GM23248 (cell line): ENCODE results near the gene PLEKHA5. TPM values are rescaled to one million over a fixed set of nuclear protein-coding genes. Genes with fewer than 3 reads are reported as not detected.

Source experiments
- DNase-seq: peaks from one replicate; pipeline ENCODE4 v3.0.0-alpha.2; 2015
- H2AFZ ChIP-seq: fragments of 200-600 bp; sonication (generic); 2 replicates; pipeline ENCODE4 v1.6.1; 2016; ENCODE audit warnings: antibody characterized with exemption
- H3F3A ChIP-seq: fragments of 200-600 bp; sonication (generic); 2 replicates; pipeline ENCODE4 v1.6.1; 2016; ENCODE audit warnings: mild to moderate bottlenecking, antibody characterized with exemption, mixed run types; ENCODE audit not compliant: insufficient read depth
- H3K27ac ChIP-seq: fragments of 200-600 bp; sonication (generic); 2 replicates; pipeline ENCODE4 v1.5.1; 2016; ENCODE audit warnings: mild to moderate bottlenecking
- H3K27me3 ChIP-seq: fragments of 200-600 bp; sonication (generic); replicated peaks from 2 replicates; pipeline ENCODE4 v1.6.1; 2016; ENCODE audit warnings: mild to moderate bottlenecking; ENCODE audit not compliant: insufficient read depth
- H3K36me3 ChIP-seq: fragments of 200-600 bp; sonication (generic); 2 replicates; pipeline ENCODE4 v1.6.1; 2016; ENCODE audit warnings: low read depth, mild to moderate bottlenecking
- H3K4me1 ChIP-seq: fragments of 200-600 bp; sonication (generic); 2 replicates; pipeline ENCODE4 v1.6.1; 2016; ENCODE audit warnings: mild to moderate bottlenecking; ENCODE audit not compliant: insufficient read depth
- H3K4me2 ChIP-seq: fragments of 200-600 bp; sonication (generic); one replicate; pipeline ENCODE4 v1.6.1; 2016; ENCODE audit warnings: mild to moderate bottlenecking; ENCODE audit not compliant: unreplicated experiment
- H3K4me3 ChIP-seq: fragments of 200-600 bp; sonication (generic); 2 replicates; pipeline ENCODE4 v1.5.1; 2016; ENCODE audit warnings: mild to moderate bottlenecking
- H3K79me2 ChIP-seq: fragments of 200-600 bp; sonication (generic); 2 replicates; pipeline ENCODE4 v1.6.1; 2016; ENCODE audit warnings: mild to moderate bottlenecking; ENCODE audit not compliant: insufficient read depth
- H3K9ac ChIP-seq: fragments of 200-600 bp; sonication (generic); 2 replicates; pipeline ENCODE4 v1.6.1; 2016; ENCODE audit warnings: mild to moderate bottlenecking
- H3K9me2 ChIP-seq: fragments of 200-600 bp; sonication (generic); 2 replicates; pipeline ENCODE4 v1.6.1; 2016; ENCODE audit warnings: mixed run types, mild to moderate bottlenecking, moderate library complexity; ENCODE audit not compliant: insufficient read depth
- H3K9me3 ChIP-seq: fragments of 200-600 bp; sonication (generic); one replicate; pipeline ENCODE4 v1.6.1; 2017; ENCODE audit warnings: low read depth
- H4K20me1 ChIP-seq: fragments of 200-600 bp; sonication (generic); 2 replicates; pipeline ENCODE4 v1.6.0; 2016; ENCODE audit not compliant: insufficient read depth
- EZH2 ChIP-seq: fragments of 200-600 bp; sonication (generic); IDR thresholded peaks from 2 replicates; pipeline ENCODE4 v1.6.1; 2018; ENCODE audit warnings: antibody characterized with exemption, mild to moderate bottlenecking; ENCODE audit not compliant: insufficient read depth, poor library complexity, severe bottlenecking
- EZH2phosphoT487 ChIP-seq: fragments of 200-600 bp; sonication (generic); IDR thresholded peaks from 2 replicates; pipeline ENCODE4 v1.6.1; 2018; ENCODE audit warnings: antibody characterized with exemption, moderate library complexity, mild to moderate bottlenecking, low read depth; ENCODE audit not compliant: insufficient read depth
- WGBS, 2 experiments: methylation state at CpG; one replicate each; pipeline ENCODE4 v1.1.6; 2015 to 2017; ENCODE audit warnings: low lambda C conversion rate in 2 of 2, low coverage in 1 of 2; ENCODE audit errors: missing lambda C conversion rate in 2 of 2; 5-methylcytosine and 5-hydroxymethylcytosine counted together
- in situ Hi-C: fragments of 300-500 bp; cut with MboI; formaldehyde crosslinking; loops from 2 replicates; pipeline ENCODE4 v1.15.0; 2020
- polyA plus RNA-seq: library from polyadenylated mRNA; unstranded; fragments of >200 nt; fragmentation: Nextera tagmentation; extraction: Ambion mirVana; gene quantifications from 2 replicates; pipeline ENCODE4 v1.2.1, GENCODE V29; 2016
- total RNA-seq: library from RNA; depleted of rRNA; stranded (reverse); fragments of >200 nt; shearing (Covaris generic); gene quantifications from 2 replicates; pipeline ENCODE4 v1.2.3, GENCODE V29; 2014

PLEKHA5 gene
- total and polyA plus RNA-seq, 2 experiments from 2014 or later, result 10.0 to 12.1 TPM

GRCh38 chr12:19113464-19113863, 16.1 kb upstream of the PLEKHA5 start:
- no peak overlapping the region for H3K9ac ChIP-seq
- H3K36me3 ChIP-seq, result no peaks in the 10 kb centered on the region
- H3K27me3 ChIP-seq, result no peaks in the 10 kb centered on the region
- H2AFZ ChIP-seq, result no peak overlapping the region
- H3K79me2 ChIP-seq, result no peaks in the 10 kb centered on the region
- no peaks in the 10 kb centered on the region for H3F3A ChIP-seq
- no peak for TF ChIP-seq EZH2
- no peak overlapping the region for H3K4me2 ChIP-seq
- H3K9me3 ChIP-seq, result no peaks in the 10 kb centered on the region
- no peaks in the 10 kb centered on the region; the same call in 1 of the 2 replicates for H3K4me1 ChIP-seq
- no peak overlapping the region for H3K4me3 ChIP-seq
- H3K27ac ChIP-seq, result no peak overlapping the region
- WGBS, 2 experiments, result 83 to 94% methylated on average over 3 of the region's 3 CpGs
- no peaks in the 10 kb centered on the region for H4K20me1 ChIP-seq
- H3K9me2 ChIP-seq, result no peaks in the 10 kb centered on the region
- no peak for DNase-seq
- in situ Hi-C loops, result no loop called here

- Histone ChIP-seq H3K79me2 (no peaks in the 10 kb centered on the region), H4K20me1 (no peaks in the 10 kb centered on the region), H3F3A (no peaks in the 10 kb centered on the region), H3K36me3 (no peaks in the 10 kb centered on the region), H3K27ac (no peak overlapping the region), H3K9me3 (no peaks in the 10 kb centered on the region), H3K4me1 (peaks cover under 1% of the 10 kb centered on the region; the same call in 1 of the 2 replicates), H3K4me3 (no peak overlapping the region), H3K9me2 (no peaks in the 10 kb centered on the region), H2AFZ (no peak overlapping the region), H3K9ac (no peak overlapping the region), H3K27me3 (no peaks in the 10 kb centered on the region), H3K4me2 (no peak overlapping the region)
- 69 to 75% methylated on average over 1 of the region's 1 CpG for WGBS, 2 experiments
- TF ChIP-seq EZH2phosphoT487 (no peak), EZH2 (no peak)
- in situ Hi-C loops, result no loop called here
- DNase-seq, result no peak
Observed at GRCh38 chr12:19115285-19115684, 14.2 kb upstream of the PLEKHA5 start.

DNA sequence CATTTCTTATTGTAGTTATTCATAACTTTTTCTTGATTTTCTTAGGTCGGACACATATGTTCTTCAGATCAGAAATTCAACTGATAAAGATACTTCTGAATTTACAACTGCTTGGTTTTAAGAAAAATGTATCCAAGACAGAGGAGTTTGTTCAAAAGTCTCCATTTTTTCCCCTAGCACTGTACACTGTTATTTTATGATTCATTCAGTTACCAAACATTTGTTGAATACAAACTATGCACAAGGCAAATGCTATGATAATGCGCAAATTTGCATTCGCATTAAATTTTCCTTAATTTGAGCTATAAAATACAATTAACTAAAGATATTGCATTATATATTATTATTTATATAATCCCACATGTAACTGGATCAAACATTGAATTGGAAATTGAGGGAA, 10.1 kb upstream of the PLEKHA5 start:
- TF ChIP-seq EZH2, result no peak
- TF ChIP-seq EZH2phosphoT487, result no peak
- H3K27me3 ChIP-seq, result no peaks in the 10 kb centered on the region
- no peak for DNase-seq
- no peaks in the 10 kb centered on the region for H3K9me2 ChIP-seq
- H3K36me3 ChIP-seq, result no peaks in the 10 kb centered on the region
- no peak overlapping the region for H3K4me2 ChIP-seq
- WGBS, 2 experiments, result 81 to 84% methylated on average over 3 of the region's 3 CpGs
- H3K27ac ChIP-seq, result no peak overlapping the region
- no peak overlapping the region for H3K9ac ChIP-seq
- H3K9me3 ChIP-seq, result no peaks in the 10 kb centered on the region
- no peak overlapping the region for H3K4me3 ChIP-seq
- H4K20me1 ChIP-seq, result no peaks in the 10 kb centered on the region
- in situ Hi-C loops, result no loop called here
- H3K79me2 ChIP-seq, result no peaks in the 10 kb centered on the region
- H3F3A ChIP-seq, result peaks cover 9% of the 10 kb centered on the region; the same call in 1 of the 2 replicates
- H2AFZ ChIP-seq, result no peak overlapping the region
- peaks cover 12% of the 10 kb centered on the region for H3K4me1 ChIP-seq

- Histone ChIP-seq H3K4me2 (no peak overlapping the region), H3K4me1 (peaks cover 12% of the 10 kb centered on the region), H3K9me3 (no peaks in the 10 kb centered on the region), H3F3A (peaks cover 11% of the 10 kb centered on the region; the same call in 1 of the 2 replicates), H3K4me3 (no peak overlapping the region), H3K27me3 (no peaks in the 10 kb centered on the region), H4K20me1 (no peaks in the 10 kb centered on the region), H2AFZ (no peak overlapping the region), H3K36me3 (no peaks in the 10 kb centered on the region), H3K79me2 (no peaks in the 10 kb centered on the region), H3K9me2 (no peaks in the 10 kb centered on the region), H3K9ac (no peak overlapping the region), H3K27ac (no peak overlapping the region)
- TF ChIP-seq EZH2 (no peak), EZH2phosphoT487 (no peak)
- peak; percentile 68 for DNase-seq
- 61 to 63% methylated on average over 3 of the region's 3 CpGs for WGBS, 2 experiments
- in situ Hi-C loops, result no loop called here
Observed at GRCh38 chr12:19120795-19121194, 8.7 kb upstream of the PLEKHA5 start.
